ENCODE measurements around the gene HOOK1. TPM values are rescaled to one million over a fixed set of nuclear protein-coding genes. Genes with fewer than 3 reads are reported as not detected.
A peak's percentile ranks its signal among the peaks of the same experiment; 100 is the strongest.
"Not testable (repeated sequence)": the region's sequence is repeated elsewhere in the genome, so short reads cannot be mapped to it uniquely, and the experiment has no call there.

The HOOK1 gene
- total RNA-seq, 2 donors from 2014 or later: 14.5 to 18.3 TPM

DNA sequence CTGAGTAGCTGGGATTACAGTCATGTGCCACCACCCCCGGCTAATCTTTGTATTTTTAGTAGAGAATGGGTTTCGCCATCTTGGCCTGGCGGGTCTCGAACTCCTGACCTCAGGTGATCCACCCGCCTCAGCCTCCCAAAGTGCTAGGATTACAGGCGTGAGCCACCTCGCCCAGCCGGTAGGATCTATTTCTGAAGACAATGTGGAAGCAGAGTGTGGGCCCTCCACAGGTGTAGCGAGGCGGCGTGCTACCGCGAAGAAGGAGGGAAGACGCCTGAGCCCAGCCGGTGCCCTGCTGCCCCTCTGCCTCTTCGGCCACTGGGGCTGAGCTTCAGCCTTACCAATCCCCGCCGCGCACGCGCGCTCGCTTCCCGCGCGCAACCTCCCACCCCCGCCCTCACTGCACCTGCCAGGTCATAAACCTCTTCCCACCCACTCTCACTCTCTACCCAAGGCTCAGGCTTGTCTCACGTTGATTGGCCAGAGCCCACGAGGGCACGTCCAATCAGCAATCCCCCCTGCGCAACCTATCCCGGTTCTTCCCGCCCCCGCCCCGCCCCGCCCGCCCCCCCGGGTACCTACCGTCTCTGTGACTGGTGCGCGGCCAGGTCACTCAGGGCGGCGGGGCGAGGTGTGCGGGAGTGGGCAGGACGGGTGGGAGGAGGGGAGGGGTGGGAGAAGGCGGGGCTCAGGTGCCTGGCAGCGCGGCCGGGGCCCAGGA is 409 bp upstream of the HOOK1 start:
- DNase-seq (ENCODE audit: low spot score in 2 of 2) (peak; percentile 78 to 90), ATAC-seq (peak; percentile 95)
- H3K27ac Mint-ChIP-seq: peak overlapping the region in 1 of 2 donors; percentile 91
- H3K9me3 Mint-ChIP-seq: no peaks in the 10 kb centered on the region
- no peaks in the 10 kb centered on the region for H3K36me3 Mint-ChIP-seq

DNA sequence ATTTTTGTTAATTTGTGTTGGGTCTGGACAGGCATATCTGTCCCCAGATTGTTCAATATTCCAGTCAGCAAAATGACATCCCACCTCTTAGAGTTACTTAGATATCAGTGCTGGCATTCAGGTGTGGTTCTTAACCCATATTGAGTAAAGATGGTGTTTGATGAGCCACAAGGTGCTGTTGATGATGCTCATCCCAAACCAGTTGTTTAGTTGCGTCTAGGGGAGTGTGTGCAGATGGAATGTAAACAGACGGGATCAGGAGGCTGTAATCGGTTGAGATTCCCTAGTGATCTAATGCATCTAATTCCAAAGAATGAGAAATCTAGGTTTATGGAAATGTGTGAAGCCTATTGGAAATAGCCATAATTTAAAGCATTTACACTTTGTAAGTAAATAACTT is 1.1 kb downstream of the HOOK1 start:
- Mint-ChIP-seq H3K9me3 (no peaks in the 10 kb centered on the region), H3K36me3 (no peaks in the 10 kb centered on the region), H3K27ac (no peak overlapping the region)
- ATAC-seq: no peak
- DNase-seq (ENCODE audit: low spot score in 2 of 2): no peak

DNA sequence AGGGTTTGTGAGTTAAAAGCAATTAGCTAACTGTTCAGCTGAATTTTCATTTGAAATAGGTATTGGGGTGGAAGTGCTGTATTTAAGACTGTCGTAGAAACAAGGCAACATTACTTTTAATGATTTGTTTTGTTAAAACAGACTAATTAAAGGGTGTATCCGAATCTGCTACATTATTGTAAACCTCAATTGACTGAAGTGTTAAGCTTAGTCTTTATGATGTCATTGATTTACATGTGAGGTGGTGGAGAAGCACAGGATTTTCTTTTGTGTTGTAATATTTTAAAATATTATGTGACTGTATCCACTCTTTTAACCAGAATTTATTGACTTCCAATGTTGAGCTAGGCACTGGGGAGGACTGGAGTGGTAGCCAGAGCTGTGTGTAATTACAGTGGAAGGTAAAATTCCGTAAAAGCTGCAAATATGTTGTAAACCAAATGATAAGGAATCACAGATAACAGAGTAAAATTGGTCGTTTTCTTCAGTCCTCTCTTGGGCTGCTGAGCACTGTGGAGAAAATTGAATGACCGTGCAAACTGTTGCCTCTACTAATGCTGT is 1.6 kb downstream of the HOOK1 start:
- no peak for DNase-seq (ENCODE audit: low spot score in 2 of 2)
- no peak for ATAC-seq
- H3K27ac Mint-ChIP-seq: no peak overlapping the region
- no peaks in the 10 kb centered on the region for H3K9me3 Mint-ChIP-seq
- H3K36me3 Mint-ChIP-seq: no peaks in the 10 kb centered on the region

DNA sequence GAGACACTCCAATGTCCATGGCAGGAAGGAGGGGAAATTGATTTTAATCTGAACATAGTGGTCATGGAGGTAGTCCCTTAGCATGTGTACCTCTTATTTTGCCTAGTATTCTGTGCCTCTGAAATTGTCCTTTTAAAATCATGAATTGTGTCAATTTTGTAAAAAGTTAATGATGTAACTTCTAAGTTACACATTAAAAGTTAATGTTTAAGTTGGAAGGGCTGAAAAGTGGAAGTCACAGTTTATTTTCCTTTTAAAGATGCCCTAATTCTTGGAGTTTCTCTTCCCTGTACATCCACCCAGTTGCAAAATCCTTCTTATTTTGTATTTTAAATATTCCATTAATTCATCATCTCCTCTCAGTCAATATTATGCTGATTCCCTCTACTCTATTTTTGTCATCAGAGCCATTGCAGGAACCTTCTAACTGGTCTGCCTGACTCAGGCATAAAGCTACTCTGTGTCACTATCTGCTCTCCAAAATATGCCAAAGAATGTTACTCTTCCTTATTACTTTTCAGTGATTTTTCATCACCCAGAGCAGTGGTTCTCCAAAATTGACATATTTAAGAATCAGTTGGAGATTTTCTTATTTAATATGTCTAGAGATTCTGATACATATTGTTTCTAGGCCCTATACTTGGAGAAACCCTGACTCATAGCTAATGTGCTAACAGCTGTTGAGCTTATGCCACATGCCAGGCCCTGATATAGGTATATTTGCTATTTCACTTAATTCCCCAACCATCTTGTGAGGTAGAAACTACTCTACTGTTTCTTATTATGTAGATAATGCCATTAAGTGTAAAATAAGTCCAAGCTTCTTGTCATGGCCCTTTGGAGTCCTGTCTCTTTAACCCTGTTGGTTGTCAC is 5.1 kb downstream of the HOOK1 start:
- ATAC-seq: no peak
- Mint-ChIP-seq H3K27ac (peak overlapping the region in 1 of 2 donors; percentile 15), H3K9me3 (no peaks in the 10 kb centered on the region), H3K36me3 (no peaks in the 10 kb centered on the region)
- DNase-seq (ENCODE audit: low spot score in 2 of 2): no peak

DNA sequence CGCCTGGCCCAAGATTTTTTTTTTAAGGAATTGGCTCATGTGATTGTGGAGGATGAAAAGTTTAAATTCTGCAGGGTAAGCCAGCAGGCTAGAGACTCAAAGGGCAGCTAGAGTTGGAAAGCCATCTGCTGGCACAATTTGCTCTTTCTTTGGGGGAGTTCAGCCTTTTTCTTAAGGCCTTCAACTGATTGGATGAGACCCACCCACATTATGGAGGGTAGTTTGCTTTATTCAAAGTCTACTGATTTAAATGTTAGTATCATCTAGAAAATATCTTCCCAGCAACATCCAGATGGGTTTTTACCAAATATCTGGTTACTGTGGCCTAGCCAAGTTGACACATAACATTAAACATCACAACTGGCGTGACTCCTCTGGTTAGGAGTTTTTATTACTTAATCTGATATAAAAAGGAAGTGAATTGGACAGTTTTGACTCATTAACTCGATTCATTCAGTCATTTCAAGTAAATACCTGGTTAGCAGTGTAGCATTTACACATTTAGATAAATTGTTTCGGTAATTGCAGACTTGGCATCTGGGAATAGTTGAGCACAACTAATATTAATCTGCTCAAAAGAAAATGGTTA is 12.4 kb downstream of the HOOK1 start:
- no peak overlapping the region for H3K27ac Mint-ChIP-seq
- peak in 1 of 2 donors; percentile 81 for ATAC-seq

DNA sequence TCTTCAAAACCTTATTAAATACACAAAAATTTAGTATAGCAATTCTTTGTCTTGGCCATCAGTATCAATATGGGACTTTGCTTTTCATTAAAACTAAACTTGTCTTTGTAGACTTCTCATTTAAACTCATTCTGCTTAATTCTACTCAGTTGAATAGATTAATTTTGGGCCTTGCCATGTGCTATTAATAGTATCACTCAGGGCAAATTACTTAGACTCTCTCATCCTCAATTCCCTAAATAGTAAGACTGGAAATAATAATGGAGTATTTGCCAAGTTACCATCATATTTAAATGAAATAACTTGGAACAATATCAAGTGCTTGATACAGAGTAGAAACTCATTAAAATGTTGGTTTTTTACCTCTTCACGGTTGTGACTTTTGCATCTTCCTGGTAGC is 13.4 kb downstream of the HOOK1 start:
- DNase-seq (ENCODE audit: low spot score in 2 of 2) (no peak), ATAC-seq (no peak)
- H3K27ac Mint-ChIP-seq: no peak overlapping the region
- H3K36me3 Mint-ChIP-seq: peaks cover 5 to 7% of the 10 kb centered on the region in 2 donors
- no peaks in the 10 kb centered on the region for H3K9me3 Mint-ChIP-seq

More for the DNA sequence above, 12.4 kb downstream of the HOOK1 start:
- Mint-ChIP-seq H3K9me3 (no peaks in the 10 kb centered on the region), H3K36me3 (peaks cover 5 to 7% of the 10 kb centered on the region in 2 donors)
- DNase-seq (ENCODE audit: low spot score in 2 of 2): no peak

DNA sequence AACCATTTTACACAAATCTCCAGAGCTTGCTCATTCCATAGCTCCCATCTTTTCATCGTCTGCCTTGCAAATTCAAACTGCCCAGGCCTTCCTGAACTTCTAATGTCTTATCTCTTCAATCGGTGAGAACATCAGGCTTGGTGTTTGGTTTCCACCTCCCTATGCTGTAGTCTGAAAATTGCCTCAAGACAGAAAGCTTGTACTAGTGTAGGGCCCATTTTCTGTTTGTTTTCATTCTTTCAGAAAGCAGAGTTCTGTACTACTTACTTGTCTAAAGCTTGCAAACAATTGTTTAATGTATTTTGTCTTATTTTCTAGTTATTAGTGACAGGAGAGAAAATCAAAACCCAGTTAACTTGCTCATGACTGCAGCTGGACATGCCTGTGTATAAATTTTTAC is 16.8 kb downstream of the HOOK1 start:
- Mint-ChIP-seq H3K27ac (no peak overlapping the region), H3K9me3 (no peaks in the 10 kb centered on the region), H3K36me3 (peaks cover 5 to 7% of the 10 kb centered on the region in 2 donors)
- ATAC-seq (no peak), DNase-seq (ENCODE audit: low spot score in 2 of 2) (no peak)

DNA sequence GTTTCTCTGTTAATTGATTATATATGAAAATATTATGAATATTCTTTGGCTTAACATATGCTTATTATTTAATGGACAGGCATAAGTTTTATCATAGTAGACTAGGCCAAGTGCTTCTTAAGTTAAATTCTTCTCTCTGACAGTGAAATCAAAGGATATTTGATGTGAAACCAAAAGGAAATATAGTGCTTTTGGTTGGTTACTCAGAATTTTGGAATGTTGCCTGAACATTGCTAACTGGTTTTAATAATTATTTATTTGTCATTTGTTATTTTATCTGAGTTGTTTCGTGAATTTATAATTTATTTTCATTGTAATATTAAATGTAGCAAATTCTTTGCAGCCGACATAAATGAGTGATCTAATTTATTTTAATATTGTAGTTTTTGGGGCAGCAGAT is 18.3 kb downstream of the HOOK1 start:
- ATAC-seq (no peak), DNase-seq (ENCODE audit: low spot score in 2 of 2) (no peak)
- Mint-ChIP-seq H3K36me3 (peaks cover 9 to 10% of the 10 kb centered on the region in 2 donors), H3K27ac (no peak overlapping the region), H3K9me3 (no peaks in the 10 kb centered on the region)

DNA sequence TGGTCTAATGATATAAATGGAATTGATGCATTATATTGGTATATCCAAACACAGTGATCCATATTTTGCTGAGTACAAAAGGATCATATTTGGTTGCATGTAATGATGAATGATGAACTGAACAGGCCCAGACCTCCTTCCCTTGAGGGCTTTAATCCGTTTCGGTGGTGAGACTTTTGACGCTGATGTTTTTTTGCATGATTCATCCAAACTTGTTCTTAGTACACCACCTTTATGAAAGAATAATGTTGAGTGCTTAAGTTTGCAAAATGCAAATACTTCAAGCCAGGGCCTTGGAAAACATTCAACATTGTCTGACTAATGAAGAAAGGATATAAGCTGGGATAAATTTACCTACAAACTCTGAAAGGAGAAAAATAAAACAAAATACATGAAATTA is 19.2 kb downstream of the HOOK1 start:
- H3K36me3 Mint-ChIP-seq: peaks cover 15 to 19% of the 10 kb centered on the region in 2 donors
- DNase-seq (ENCODE audit: low spot score in 2 of 2) (no peak), ATAC-seq (no peak)
- no peaks in the 10 kb centered on the region for H3K9me3 Mint-ChIP-seq
- peak overlapping the region in 1 of 2 donors; percentile 74 for H3K27ac Mint-ChIP-seq

DNA sequence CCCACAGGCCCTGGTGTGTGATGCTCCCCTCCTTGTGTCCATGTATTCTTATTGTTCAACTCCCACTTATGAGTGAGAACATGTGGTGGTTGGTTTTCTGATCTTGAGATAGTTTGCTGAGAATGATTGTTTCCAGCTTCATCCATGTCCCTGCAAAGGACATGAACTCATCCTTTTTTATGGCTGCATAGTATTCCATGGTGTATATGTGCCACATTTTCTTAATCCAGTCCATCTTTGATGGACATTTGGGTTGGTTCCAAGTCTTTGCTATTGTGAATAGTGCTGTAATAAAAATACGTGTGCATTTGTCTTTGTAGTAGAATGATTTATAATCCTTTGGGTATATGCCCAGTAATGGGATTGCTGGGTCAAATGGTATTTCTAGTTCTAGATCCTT is 23.1 kb downstream of the HOOK1 start:
- not testable (repeated sequence) for H3K27ac Mint-ChIP-seq; H3K9me3 Mint-ChIP-seq; DNase-seq (ENCODE audit: low spot score in 2 of 2); ATAC-seq
- H3K36me3 Mint-ChIP-seq: peaks cover 9 to 14% of the 10 kb centered on the region in 2 donors

DNA sequence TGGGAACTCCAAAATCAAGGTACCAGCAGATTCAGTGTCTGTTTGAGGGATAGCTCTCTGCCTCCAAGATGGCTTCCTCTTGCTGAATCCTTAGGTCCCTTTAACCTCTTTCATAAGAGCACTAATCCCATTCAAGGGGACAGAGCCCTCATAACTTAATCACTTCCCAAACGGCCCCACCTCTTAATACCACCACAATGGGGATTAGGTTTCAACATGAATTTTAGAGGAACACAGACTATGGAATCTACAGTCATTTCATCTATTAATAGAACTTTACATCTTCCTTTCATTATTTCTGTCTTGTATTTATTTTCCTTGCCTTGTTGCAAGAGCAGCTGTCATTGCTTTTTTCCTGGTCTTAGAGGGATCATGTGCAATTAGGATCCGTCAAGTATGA is 30.3 kb downstream of the HOOK1 start:
- DNase-seq (ENCODE audit: low spot score in 2 of 2): no peak
- no peak for ATAC-seq
- peaks cover 0 to 8% of the 10 kb centered on the region in 2 donors for H3K36me3 Mint-ChIP-seq

DNA sequence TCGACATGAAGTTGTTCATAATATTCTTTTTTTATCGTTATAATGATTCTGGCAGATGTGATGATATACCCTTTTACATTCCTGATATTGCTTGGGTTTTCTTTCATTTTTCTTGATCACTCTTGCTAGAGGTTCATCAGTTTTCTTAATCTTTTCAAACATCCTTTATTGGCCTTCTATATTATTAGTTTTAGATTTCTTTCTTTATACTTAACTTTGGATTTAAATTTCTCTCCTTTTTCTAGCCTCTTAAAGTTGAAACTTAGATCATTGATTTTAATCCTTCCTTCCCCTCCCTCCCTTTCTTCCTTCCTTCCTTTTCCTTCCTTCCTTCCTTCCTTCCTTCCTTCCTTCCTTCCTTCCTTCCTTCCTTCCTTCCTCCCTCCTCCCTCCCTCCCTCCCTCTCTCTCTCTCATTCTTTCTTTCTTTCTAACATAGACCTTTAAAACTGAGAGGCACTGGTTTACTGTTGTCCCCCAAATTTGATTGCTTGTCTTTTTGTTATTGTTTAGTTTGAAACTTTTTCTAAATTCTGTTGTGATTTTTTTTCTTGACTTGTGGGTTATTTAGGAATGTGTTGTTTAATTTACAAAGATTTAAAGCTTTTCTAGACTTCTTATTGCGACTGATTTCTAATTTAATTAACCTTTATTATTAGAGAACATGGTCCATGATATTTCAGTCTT is 31.6 kb downstream of the HOOK1 start:
- Mint-ChIP-seq H3K36me3 (peaks cover 4 to 14% of the 10 kb centered on the region in 2 donors), H3K27ac (no peak overlapping the region), H3K9me3 (no peaks in the 10 kb centered on the region)
- ATAC-seq (no peak), DNase-seq (ENCODE audit: low spot score in 2 of 2) (no peak)

More for the DNA sequence above, 30.3 kb downstream of the HOOK1 start:
- Mint-ChIP-seq H3K9me3 (no peaks in the 10 kb centered on the region), H3K27ac (no peak overlapping the region)

DNA sequence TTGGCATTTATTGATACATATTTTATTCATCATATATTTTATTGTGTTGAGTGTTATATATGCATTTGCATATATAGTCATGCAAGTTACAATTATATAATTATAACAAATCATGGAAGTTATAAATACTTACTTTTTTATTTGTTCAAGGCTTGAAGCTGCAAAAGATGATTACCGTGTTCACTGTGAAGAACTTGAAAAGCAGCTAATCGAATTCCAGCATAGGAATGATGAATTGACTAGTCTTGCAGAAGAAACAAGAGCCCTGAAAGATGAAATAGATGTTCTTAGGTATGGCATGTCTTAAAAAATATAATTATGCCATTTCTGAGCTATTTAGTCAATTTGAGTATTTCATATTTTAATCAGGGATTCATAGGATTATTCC is 32.1 kb downstream of the HOOK1 start:
- Mint-ChIP-seq H3K9me3 (no peaks in the 10 kb centered on the region), H3K36me3 (peaks cover 4 to 14% of the 10 kb centered on the region in 2 donors), H3K27ac (no peak overlapping the region)
- ATAC-seq (no peak), DNase-seq (ENCODE audit: low spot score in 2 of 2) (no peak)

DNA sequence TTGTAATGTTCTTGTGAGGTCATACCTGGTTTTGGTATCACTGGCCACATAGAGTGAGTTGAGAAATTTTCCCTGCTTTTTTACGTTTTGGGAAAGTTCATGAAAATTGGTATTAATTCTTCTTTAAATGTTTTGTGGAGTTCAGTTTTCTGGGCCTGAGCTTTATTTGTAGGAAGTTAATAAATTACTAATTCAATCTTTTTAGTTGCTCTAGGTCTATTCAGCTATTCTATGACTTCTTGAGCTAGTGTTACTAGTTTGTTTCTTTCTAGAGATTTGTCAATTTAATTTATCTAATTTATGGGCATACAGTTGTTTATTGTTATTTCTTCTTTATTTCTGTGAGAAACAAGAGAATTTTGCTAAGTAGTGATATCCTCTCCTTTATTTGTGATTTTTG is 37.4 kb downstream of the HOOK1 start:
- H3K36me3 Mint-ChIP-seq: peaks cover 9 to 14% of the 10 kb centered on the region in 2 donors
- no peak for ATAC-seq
- peaks cover 0 to 4% of the 10 kb centered on the region in 2 donors for H3K9me3 Mint-ChIP-seq
- H3K27ac Mint-ChIP-seq: no peak overlapping the region
- DNase-seq (ENCODE audit: low spot score in 2 of 2): no peak

DNA sequence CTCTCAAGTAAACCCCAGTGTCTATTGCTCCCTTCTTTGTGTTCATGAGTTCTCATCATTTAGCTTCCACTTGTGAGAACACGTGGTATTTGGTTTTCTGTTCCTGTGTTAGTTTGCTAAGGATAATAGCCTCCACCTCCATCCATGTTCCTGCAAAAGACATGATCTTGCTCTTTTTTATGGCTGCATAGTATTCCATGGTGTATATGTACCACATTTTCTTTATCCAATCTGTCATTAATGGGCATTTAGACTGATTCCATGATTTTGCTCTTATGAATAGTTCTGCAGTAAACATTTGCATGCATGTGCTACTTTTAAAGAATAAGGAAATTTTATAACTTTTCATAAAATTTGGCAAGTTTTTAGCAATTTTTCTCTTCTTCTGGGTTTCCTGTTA is 40.5 kb downstream of the HOOK1 start:
- not testable (repeated sequence) for ATAC-seq; H3K9me3 Mint-ChIP-seq; H3K27ac Mint-ChIP-seq; DNase-seq (ENCODE audit: low spot score in 2 of 2)
- peaks cover 3 to 14% of the 10 kb centered on the region in 2 donors for H3K36me3 Mint-ChIP-seq

DNA sequence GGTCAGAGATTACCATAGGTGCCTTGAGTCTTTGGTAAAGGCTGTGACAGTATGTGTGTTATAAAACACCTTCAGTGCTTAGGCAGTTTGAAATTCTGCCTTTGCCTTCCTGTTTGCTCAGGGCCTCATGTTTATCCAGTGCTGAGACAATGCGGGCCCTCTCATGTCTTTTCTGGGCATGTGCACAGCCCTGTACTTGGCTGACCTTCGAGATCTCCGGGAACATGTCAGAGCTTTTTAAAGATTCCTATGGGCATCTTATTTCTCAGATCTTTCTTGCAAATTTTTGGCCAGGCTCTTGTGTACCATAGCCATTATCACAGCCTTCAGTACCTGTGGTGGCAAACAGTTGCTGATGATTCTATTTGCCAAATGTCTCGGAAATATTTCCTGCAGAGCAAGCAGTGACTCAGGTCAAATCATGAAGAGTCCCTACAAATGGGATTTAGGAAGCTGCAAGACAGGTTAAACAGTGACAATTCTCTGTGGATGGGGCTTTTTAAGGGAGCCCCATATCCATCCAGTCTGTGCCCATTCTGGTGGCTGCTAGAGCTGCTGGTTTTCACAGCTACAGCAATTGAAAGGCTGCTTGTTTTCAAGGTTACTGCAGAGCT is 42.1 kb downstream of the HOOK1 start:
- Mint-ChIP-seq H3K27ac (no peak overlapping the region), H3K9me3 (peaks cover 0 to 4% of the 10 kb centered on the region in 2 donors), H3K36me3 (peaks cover 0 to 11% of the 10 kb centered on the region in 2 donors)
- ATAC-seq: no peak
- no peak for DNase-seq (ENCODE audit: low spot score in 2 of 2)
